Ovary (tissue), 3 donors: ENCODE results near the gene NACAD.

Experiments used
- EP300 ChIP-seq: sonication (generic); formaldehyde crosslinking; IDR thresholded peaks from one replicate; pipeline ENCODE4 v1.6.1; 2017; ENCODE audit warnings: antibody characterized with exemption
- POLR2A ChIP-seq: fragments of 450-650 bp; IDR thresholded peaks from one replicate; pipeline ENCODE4 v1.6.1; 2017; ENCODE audit warnings: antibody characterized with exemption, mild to moderate bottlenecking, moderate library complexity
- TF ChIP-seq, protein P1 (sequence below), 3 donors: fragments of 450-650 bp in 2 of 3; fragments of 200-600 bp in 1 of 3; IDR thresholded peaks; one replicate each; pipeline versions ENCODE4 v1.5.1 to v1.8.0; 2016 to 2022; ENCODE audit warnings: antibody characterized with exemption in 3 of 3, mild to moderate bottlenecking in 1 of 3
- donor health status: DM: no; HTN: no; CAD: no.

DNA sequence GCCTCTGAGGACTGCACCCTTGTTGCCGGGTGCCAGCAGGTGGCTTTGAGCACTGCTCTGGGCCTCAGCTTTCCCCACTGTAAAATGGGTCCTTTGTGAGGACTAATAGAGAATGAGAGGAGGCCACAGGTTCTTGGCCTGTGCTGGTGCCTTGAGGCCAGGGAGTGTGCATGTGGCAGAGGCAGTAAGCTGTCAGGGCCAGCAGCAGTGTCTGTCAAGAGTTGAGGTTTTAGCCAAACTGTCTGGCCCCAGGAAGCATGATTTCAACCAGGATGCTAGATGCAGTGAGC lies 13.5 kb downstream of the NACAD start:
- TF ChIP-seq, protein P1, sequence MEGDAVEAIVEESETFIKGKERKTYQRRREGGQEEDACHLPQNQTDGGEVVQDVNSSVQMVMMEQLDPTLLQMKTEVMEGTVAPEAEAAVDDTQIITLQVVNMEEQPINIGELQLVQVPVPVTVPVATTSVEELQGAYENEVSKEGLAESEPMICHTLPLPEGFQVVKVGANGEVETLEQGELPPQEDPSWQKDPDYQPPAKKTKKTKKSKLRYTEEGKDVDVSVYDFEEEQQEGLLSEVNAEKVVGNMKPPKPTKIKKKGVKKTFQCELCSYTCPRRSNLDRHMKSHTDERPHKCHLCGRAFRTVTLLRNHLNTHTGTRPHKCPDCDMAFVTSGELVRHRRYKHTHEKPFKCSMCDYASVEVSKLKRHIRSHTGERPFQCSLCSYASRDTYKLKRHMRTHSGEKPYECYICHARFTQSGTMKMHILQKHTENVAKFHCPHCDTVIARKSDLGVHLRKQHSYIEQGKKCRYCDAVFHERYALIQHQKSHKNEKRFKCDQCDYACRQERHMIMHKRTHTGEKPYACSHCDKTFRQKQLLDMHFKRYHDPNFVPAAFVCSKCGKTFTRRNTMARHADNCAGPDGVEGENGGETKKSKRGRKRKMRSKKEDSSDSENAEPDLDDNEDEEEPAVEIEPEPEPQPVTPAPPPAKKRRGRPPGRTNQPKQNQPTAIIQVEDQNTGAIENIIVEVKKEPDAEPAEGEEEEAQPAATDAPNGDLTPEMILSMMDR (IDR thresholded peaks at IDR 0.05) = no peak
- no peak for TF ChIP-seq POLR2A
- TF ChIP-seq EP300 = no peak
